KG1 (cell line): Measurements from ENCODE around the gene RPS6KC1.
"Not testable (repeated sequence)": the region's sequence is repeated elsewhere in the genome, so short reads cannot be mapped to it uniquely, and the experiment has no call there.

Source experiments
- DNase-seq: peaks from one replicate; lab custom pipeline; 2025; lab: John Stamatoyannopoulos, UW

The RPS6KC1 gene

GRCh38 chr1:213110349-213111300 is 59.6 kb downstream of the RPS6KC1 start:
- DNase-seq: no peak

GRCh38 chr1:213111502-213111901 is 60.5 kb downstream of the RPS6KC1 start:
- no peak for DNase-seq

- DNase-seq: not testable (repeated sequence)
These were observed 61.7 kb downstream of the RPS6KC1 start for GRCh38 chr1:213112723-213113122.

- not testable (repeated sequence) for DNase-seq
These were observed 66.7 kb downstream of the RPS6KC1 start for GRCh38 chr1:213117699-213118180.

GRCh38 chr1:213119794-213120193 is 68.8 kb downstream of the RPS6KC1 start:
- DNase-seq: no peak

- DNase-seq: no peak
These were observed 69.3 kb downstream of the RPS6KC1 start for GRCh38 chr1:213120386-213120785.

GRCh38 chr1:213120961-213121360 is 69.9 kb downstream of the RPS6KC1 start:
- DNase-seq: no peak

- DNase-seq: peak; percentile 26
These were observed 71.5 kb downstream of the RPS6KC1 start for GRCh38 chr1:213122514-213122929.

GRCh38 chr1:213123087-213123486 is 72.0 kb downstream of the RPS6KC1 start:
- no peak for DNase-seq

- no peak for DNase-seq
These were observed 72.5 kb downstream of the RPS6KC1 start for GRCh38 chr1:213123536-213123935.

- DNase-seq: no peak
These were observed 73.5 kb downstream of the RPS6KC1 start for GRCh38 chr1:213124590-213124989.

- DNase-seq: no peak
These were observed 74.6 kb downstream of the RPS6KC1 start for GRCh38 chr1:213125643-213126042.

- DNase-seq: no peak
These were observed 76.0 kb downstream of the RPS6KC1 start for GRCh38 chr1:213127074-213127473.

GRCh38 chr1:213131851-213132655 is 81.0 kb downstream of the RPS6KC1 start:
- DNase-seq: no peak

- DNase-seq: no peak
These were observed 84.5 kb downstream of the RPS6KC1 start for GRCh38 chr1:213135572-213135971.

- no peak for DNase-seq
These were observed 85.3 kb downstream of the RPS6KC1 start for GRCh38 chr1:213136190-213136917.

GRCh38 chr1:213138391-213138790 is 87.3 kb downstream of the RPS6KC1 start:
- DNase-seq: no peak

GRCh38 chr1:213138892-213139291 is 87.9 kb downstream of the RPS6KC1 start:
- DNase-seq: no peak

- no peak for DNase-seq
These were observed 97.9 kb downstream of the RPS6KC1 start for GRCh38 chr1:213148905-213149304.

GRCh38 chr1:213150090-213150489 is 99.0 kb downstream of the RPS6KC1 start:
- DNase-seq: not testable (repeated sequence)

- no peak for DNase-seq
These were observed 103.1 kb downstream of the RPS6KC1 start for GRCh38 chr1:213154056-213154685.
